Measurements from ENCODE around the gene LYPD4.

The LYPD4 gene

DNA sequence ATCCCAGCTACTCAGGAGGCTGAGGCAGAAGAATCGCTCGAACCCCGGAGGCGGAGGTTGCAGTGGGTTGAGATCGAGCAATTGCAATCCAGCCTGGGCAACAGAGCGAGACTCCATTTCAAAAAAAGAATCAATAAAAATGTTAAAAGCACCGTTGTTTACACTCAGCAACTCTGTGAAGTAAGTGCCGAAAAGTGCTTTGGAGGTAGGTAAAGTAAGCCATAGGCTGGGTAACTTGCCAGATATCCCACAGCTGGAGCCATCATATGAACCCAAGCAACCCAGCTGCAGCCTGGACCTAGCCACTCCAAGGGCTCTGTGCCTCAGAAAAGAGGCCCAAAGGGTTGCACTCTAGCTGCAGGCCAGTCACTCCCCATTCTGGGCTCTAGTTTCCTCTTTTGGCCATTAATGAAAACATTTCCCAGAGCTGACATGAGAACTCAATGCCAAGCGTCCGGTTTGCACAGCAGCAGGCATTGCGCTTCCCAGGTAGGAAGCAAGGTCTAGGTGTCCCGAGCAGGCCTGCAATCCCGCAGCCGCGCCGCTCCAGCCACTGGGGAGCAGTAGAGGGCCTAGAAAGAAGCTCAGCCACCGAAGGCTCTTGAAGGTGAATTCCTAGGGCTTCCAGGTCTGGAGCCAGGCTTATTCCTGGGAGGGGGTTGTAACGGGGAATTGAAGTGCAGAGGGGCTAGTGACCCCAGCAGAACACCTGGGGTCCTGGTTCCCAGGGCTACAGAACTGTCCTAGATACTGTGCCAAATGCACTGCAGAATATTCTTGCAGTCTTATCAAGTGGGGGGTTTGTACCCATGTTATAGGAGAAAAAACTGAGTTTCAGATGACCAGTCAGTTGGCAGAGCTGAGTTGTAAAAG lies 28.5 kb upstream of the LYPD4 start:
- peak in 1 of 2 donors; percentile 59 for DNase-seq

- DNase-seq: no peak
Observed at GRCh38 chr19:41872384-41872774, 27.9 kb upstream of the LYPD4 start.

- peak; percentile 59 to 73 for DNase-seq
Observed at GRCh38 chr19:41871573-41872383, 27.3 kb upstream of the LYPD4 start.

DNA sequence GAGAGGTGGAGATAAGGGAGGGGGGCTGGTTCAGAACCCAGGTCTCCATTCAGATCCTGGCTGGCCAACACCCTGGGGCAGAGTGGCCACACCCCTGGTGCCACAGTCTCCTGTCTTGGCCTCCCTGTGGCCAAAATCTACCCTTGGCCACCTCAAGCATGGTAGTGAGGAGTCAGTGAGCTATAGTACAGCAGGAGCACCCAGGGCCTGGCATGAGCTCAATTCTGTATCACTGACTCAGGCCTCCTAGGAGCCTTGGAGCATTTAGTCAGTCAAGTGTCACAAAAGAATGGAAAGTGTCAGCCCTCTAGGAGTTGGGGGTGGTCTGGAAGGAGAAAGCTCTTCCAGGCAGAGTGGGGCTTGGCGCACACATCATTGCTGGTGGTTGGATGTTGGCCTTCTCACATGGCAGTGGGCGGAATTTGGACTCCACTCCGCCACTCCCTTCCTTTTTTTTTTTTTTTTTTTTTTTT lies 26.0 kb upstream of the LYPD4 start:
- peak in 1 of 2 donors; percentile 69 for DNase-seq

GRCh38 chr19:41869374-41869955 lies 25.0 kb upstream of the LYPD4 start:
- no peak for DNase-seq

DNA sequence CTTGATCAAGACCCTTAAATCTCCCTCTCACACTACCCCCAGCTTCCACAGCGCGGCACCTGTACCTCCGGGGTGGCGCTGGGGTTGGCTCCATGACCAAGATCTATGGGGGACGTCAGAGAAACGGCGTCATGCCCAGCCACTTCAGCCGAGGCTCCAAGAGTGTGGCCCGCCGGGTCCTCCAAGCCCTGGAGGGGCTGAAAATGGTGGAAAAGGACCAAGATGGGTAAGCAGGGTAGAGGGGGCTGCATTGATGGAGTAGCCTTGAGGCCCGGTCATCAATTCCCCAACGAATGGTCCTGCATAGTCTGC lies 24.5 kb upstream of the LYPD4 start:
- DNase-seq: no peak

DNA sequence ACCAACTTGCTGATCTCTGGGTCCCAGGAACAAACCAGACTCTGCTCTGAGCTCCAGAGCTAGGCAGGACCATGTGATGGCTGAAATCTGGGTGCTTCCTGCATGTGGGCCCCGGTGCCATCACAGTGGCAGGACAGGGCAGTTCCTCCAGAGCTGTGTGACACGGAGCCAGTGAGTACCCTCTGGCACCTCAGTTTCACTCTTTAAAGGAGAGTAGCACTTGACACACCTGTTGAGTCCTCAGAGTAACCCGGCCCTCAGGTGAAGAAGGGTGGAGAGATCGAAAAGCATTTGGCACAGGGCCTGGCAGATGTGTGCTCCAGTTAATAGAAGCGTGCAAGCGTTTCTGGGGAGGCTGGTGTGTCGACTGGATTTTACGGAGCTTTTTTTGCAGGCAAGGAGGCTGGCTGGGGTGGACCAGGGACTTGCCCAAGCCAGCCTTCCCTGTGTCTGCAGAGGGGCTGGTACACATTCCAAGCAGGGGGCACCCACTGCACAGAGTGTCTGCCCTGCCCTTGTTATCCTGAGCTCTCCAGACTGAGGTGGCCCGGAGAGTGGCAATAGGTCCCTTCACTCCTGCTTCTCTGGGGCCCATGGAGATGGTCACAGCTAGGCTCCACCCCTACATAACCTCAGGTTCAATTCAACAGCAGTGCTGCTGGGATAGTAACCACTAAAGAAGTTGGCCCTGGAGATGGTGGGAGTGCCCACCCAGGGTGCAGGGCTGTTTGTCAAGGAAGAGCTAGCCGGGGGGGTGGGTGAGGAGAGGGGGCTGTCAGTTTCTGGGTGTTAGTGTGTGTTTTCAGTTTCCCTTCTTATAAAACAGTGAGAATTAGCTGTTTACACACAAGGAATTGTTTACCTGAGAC lies 23.9 kb upstream of the LYPD4 start:
- no peak for DNase-seq

DNA sequence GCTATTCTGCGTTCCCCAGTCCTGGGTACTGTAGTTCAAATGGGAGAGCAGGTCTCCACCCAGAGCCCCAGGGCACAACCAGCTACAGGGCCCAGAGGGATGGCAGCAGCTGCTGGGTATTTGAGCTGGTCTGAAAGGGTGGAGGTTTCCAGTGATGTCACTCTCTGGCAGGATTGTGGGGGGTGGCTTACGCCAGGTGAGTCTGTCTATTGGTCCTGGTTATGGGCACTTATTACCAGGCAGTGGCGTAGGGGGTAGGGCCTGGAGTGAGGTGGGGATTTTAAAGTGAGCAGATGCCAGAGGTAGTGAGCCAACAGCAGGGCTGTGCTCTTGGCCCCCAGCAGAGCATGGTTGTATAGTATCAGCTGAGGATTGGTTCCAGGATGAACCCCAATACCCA lies 21.8 kb upstream of the LYPD4 start:
- DNase-seq: no peak

DNA sequence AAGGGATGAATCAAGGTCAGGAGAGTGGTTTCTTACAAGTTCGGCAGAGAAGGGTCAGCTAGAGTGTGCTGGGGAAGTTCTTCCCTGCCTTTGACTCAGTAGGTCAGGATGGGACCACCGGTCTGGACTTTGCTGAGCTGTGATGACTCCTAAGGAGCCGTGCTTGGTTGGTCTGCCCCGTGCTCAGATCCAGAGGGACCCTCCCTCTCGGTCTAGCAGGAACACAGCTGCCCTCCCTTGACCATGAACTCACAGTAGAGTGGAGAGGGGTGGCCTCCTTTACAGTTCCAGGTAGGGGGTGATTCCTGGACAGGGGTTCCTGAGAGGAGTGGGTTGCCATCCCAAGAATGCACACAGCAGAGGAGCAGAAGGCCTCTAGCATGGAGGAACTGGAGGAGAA lies 19.9 kb upstream of the LYPD4 start:
- no peak for DNase-seq

DNA sequence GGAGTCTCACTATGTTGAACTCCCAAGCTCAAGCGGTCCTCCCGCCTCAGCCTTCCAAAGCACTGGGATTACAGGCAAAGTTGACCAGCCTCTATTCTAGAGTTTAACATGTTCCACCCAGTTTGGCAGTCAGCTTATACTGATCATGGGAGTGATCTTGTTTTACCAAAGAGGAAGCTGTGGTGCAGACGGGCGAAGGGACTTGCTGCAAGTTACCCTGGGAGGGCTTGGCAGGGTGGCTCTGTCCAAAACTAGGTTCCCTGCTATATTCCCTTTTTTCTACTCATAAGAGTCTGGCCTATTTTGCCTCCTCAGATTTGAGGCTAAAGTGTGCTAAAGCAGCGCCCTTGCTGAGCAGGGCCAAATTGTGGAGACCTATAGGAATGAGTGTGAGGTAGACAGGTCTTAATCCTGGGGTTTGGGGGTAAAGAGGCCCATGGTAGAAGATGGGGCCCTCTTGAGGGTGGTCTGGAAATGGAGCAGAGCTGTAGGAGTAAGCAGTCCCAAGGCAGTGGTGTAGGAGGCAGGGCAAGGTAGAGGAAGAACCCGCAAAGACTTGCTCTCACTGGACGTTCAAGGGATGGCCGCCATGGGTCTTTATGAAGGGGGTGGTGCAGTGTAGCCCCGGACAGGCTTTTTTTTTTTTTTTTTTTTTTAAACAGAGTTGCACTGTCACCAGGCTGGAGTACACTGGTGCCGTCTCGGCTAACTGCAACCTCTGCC lies 18.9 kb upstream of the LYPD4 start:
- DNase-seq: peak; percentile 25 to 33

GRCh38 chr19:41862445-41862986 lies 18.0 kb upstream of the LYPD4 start:
- DNase-seq: no peak

DNA sequence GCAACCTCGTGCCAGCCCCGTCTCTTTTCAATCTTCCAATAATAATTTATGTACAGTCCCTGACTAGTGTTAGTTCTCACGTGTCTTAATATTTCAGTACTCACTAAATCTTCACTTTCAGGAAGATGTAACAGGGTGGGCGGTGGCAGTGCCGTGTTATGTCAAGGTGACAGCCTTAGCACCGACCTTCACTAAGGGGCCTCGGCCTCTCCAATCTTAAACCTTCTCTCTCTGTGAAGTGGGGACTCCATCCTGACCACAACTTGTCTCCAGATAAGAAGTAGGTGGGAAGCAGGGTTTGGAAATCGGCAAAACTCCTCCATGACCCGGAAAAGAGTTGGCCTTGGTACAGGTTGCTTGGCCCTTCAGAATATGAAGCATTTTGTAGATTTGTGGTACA lies 17.4 kb upstream of the LYPD4 start:
- no peak for DNase-seq

DNA sequence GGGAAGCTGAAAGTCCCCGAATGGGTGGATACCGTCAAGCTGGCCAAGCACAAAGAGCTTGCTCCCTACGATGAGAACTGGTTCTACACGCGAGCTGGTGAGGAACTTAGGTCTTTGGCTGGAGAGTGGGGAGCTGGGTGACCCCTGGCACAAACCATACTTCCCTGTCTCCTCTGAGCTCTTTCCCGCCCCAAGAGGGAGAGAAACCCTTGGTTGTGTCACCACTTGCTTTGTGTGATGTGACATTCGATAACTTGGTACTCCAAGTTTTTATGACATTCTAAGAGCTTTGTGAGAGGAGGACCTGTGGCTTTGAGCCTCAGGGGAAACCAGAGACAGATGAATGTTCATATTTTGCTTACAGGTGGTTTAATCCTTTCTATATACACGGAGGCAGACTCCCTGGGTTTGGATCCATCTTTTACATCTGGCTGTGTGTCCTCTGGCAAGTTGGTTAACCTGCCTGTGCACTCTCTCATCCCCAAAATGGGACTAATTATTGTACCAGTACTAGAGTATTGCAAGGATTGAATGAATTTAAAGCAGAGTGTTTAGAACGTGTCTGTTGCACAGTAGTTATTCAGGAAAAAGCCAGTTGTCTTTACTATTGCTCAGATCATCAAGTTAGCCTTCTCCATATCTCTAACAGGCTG lies 16.8 kb upstream of the LYPD4 start:
- DNase-seq: peak in 1 of 2 donors; percentile 20

DNA sequence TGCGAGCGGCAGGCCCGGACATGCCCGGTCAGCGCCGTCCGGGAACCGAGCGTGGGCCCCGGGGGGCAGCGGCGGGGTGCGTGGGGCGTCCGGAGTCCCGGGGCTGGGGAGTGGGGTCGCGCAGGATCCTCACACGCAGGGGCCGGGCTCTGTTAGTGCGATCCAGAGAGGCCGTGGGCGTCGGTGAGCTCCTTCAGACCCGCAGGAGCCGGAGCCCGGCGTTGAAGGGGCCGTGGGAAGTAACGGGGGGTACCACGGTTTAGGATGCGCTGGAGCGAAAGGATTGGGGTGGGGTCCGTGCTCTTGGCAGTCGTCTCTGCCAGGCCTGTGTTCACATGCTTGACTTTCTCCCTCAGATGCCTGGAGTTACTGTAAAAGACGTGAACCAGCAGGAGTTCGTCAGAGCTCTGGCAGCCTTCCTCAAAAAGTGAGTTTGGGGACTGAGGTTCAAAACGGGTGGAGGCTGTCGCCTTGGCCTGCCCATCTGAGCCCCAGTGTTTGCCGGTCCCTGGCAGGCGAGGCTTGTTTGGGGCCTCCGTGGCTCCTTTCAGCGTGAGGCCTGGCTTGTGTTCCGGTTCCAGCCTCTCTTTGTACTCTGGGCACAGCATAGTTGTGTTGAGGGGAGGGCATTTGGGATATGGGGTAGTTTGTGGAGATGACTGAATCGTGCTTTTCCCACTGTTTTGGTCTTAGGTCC lies 16.1 kb upstream of the LYPD4 start:
- DNase-seq: peak in 1 of 2 donors; percentile 24

- DNase-seq: peak; percentile 98 to 99
Observed at GRCh38 chr19:41859618-41860418, 15.3 kb upstream of the LYPD4 start, which contains the start of gene RPS19. RPS19 (plus strand) TSS chr19:41860255; CDS start chr19:41860775, 520 bp downstream.

GRCh38 chr19:41859213-41859617 lies 14.7 kb upstream of the LYPD4 start:
- no peak for DNase-seq

DNA sequence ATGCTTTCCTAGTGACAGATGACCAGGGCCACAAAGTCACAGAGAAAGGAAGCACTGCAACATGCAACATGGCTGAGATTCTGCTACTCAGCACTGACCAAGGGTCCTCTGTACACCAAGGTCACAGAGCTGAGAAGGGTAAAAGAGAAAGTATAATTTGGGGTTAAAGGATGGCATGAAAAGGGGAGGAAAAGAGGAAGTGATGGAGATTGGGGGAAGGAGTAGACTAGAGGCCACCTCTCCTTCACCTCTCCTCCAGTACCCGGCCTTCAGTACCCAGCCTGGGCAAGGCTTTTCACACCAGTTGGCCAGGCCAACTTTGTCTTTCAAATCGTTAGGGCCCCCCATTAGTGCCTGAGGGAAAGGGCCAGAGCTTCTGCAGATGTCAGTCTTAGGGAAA lies 9.3 kb upstream of the LYPD4 start:
- no peak for DNase-seq

- no peak for DNase-seq
Observed at GRCh38 chr19:41853344-41853743, 8.9 kb upstream of the LYPD4 start.

- DNase-seq: no peak
Observed at GRCh38 chr19:41851456-41851855, 7.0 kb upstream of the LYPD4 start.

Data from inflammatory macrophage treated with lipopolysaccharide for 1 hour (primary cell).